H9 (cell line): ENCODE data around the gene KLHL33. TPM values are rescaled to one million over a fixed set of nuclear protein-coding genes. Genes with fewer than 3 reads are reported as not detected.

Source experiments
- DNase-seq: peaks from one replicate; pipeline ENCODE4 v3.0.0-alpha.2; 2017
- H2AFZ ChIP-seq: one replicate; pipeline ENCODE4 v1.6.1; 2013; ENCODE audit warnings: mild to moderate bottlenecking, low read length, control low read depth, moderate library complexity
- H2AK5ac ChIP-seq: 2 replicates; pipeline ENCODE4 v1.6.1; 2013; ENCODE audit warnings: low read length, control low read depth, mixed read lengths; ENCODE audit not compliant: insufficient read length
- H2BK120ac ChIP-seq: one replicate; pipeline ENCODE4 v1.6.1; 2013; ENCODE audit warnings: low read depth, mild to moderate bottlenecking, low read length, control low read depth, inconsistent platforms; ENCODE audit not compliant: poor library complexity, severe bottlenecking
- H2BK12ac ChIP-seq: 2 replicates; pipeline ENCODE4 v1.6.1; 2013; ENCODE audit warnings: low read length, control low read depth, mixed read lengths, low read depth; ENCODE audit not compliant: insufficient read length
- H2BK15ac ChIP-seq: 2 replicates; pipeline ENCODE4 v1.6.1; 2013; ENCODE audit warnings: low read depth, low read length, control low read depth
- H2BK20ac ChIP-seq: one replicate; pipeline ENCODE4 v1.6.1; 2013; ENCODE audit warnings: low read depth, mild to moderate bottlenecking, low read length, control low read depth, inconsistent platforms; ENCODE audit not compliant: poor library complexity, severe bottlenecking
- H2BK5ac ChIP-seq: 2 replicates; pipeline ENCODE4 v1.6.1; 2013; ENCODE audit warnings: low read length, control low read depth, mixed read lengths; ENCODE audit not compliant: insufficient read length
- H3K14ac ChIP-seq: 2 replicates; pipeline ENCODE4 v1.6.1; 2013; ENCODE audit warnings: low read length, control low read depth; ENCODE audit not compliant: insufficient read depth
- H3K18ac ChIP-seq: 2 replicates; pipeline ENCODE4 v1.6.1; 2013; ENCODE audit warnings: low read depth, mild to moderate bottlenecking, mixed read lengths, low read length, control low read depth; ENCODE audit not compliant: insufficient read length
- H3K23ac ChIP-seq: 2 replicates; pipeline ENCODE4 v1.6.1; 2013; ENCODE audit warnings: low read length, control low read depth, mixed read lengths, low read depth; ENCODE audit not compliant: insufficient read length
- H3K23me2 ChIP-seq: 2 replicates; pipeline ENCODE4 v1.6.1; 2013; ENCODE audit warnings: low read depth, mild to moderate bottlenecking, mixed read lengths, low read length, control low read depth; ENCODE audit not compliant: insufficient read length, poor library complexity, severe bottlenecking
- H3K27ac ChIP-seq: 2 replicates; pipeline ENCODE4 v1.5.1; 2013; ENCODE audit warnings: low read length, control low read depth, mixed read lengths, low read depth; ENCODE audit not compliant: insufficient read length
- H3K27me3 ChIP-seq: 2 replicates; pipeline ENCODE4 v1.6.1; 2013; ENCODE audit warnings: low read length, control low read depth, inconsistent platforms; ENCODE audit not compliant: insufficient read depth
- H3K4ac ChIP-seq: 2 replicates; pipeline ENCODE4 v1.6.1; 2013; ENCODE audit warnings: low read depth, mild to moderate bottlenecking, control low read depth, inconsistent platforms, low read length, moderate library complexity
- H3K4me1 ChIP-seq: 2 replicates; pipeline ENCODE4 v1.6.1; 2013; ENCODE audit warnings: low read length, control low read depth, inconsistent platforms; ENCODE audit not compliant: insufficient read depth
- H3K4me2 ChIP-seq: 2 replicates; pipeline ENCODE4 v1.6.1; 2013; ENCODE audit warnings: low read length, control low read depth, mixed read lengths; ENCODE audit not compliant: insufficient read length, insufficient read depth
- H3K56ac ChIP-seq: 2 replicates; pipeline ENCODE4 v1.6.1; 2013; ENCODE audit warnings: low read depth, mild to moderate bottlenecking, mixed read lengths, low read length, control low read depth; ENCODE audit not compliant: insufficient read length
- H3K79me1 ChIP-seq: 2 replicates; pipeline ENCODE4 v1.6.1; 2013; ENCODE audit warnings: low read depth, mild to moderate bottlenecking, moderate library complexity, low read length, control low read depth, inconsistent platforms; ENCODE audit not compliant: insufficient read depth, poor library complexity, severe bottlenecking
- H3K79me2 ChIP-seq: 2 replicates; pipeline ENCODE4 v1.6.1; 2013; ENCODE audit warnings: low read length, control low read depth, inconsistent platforms; ENCODE audit not compliant: insufficient read depth
- H3K9ac ChIP-seq: 2 replicates; pipeline ENCODE4 v1.6.1; 2013; ENCODE audit warnings: low read length, control low read depth, mixed read lengths; ENCODE audit not compliant: insufficient read length; ENCODE audit errors: extremely low read depth
- H3K9me3 ChIP-seq: one replicate; pipeline ENCODE4 v1.6.1; 2013; ENCODE audit warnings: low read depth, low read length, inconsistent platforms; ENCODE audit not compliant: control insufficient read depth
- H3T11ph ChIP-seq: one replicate; pipeline ENCODE4 v1.6.1; 2013; ENCODE audit warnings: mild to moderate bottlenecking, low read length, control low read depth, inconsistent platforms
- H4K20me1 ChIP-seq: one replicate; pipeline ENCODE4 v1.6.1; 2013; ENCODE audit not compliant: control insufficient read depth, insufficient read length, insufficient read depth
- H4K5ac ChIP-seq: 2 replicates; pipeline ENCODE4 v1.6.1; 2013; ENCODE audit warnings: low read depth, mild to moderate bottlenecking, mixed read lengths, low read length, control low read depth; ENCODE audit not compliant: insufficient read length
- H4K8ac ChIP-seq: replicated peaks from 2 replicates; pipeline ENCODE4 v1.6.1; 2013; ENCODE audit warnings: low read length, control low read depth, mixed read lengths, low read depth; ENCODE audit not compliant: insufficient read length
- H4K91ac ChIP-seq: 2 replicates; pipeline ENCODE4 v1.6.1; 2013; ENCODE audit warnings: low read depth, mild to moderate bottlenecking, moderate library complexity, mixed read lengths, low read length, control low read depth; ENCODE audit not compliant: insufficient read length
- H3K27ac Mint-ChIP-seq, 3 experiments: 2 replicates in 2 of 3; 3 replicates in 1 of 3; pipeline ENCODE4 v1.8.0; 2020 to 2021; ENCODE audit warnings: mixed read lengths in 3 of 3, mild to moderate bottlenecking in 1 of 3, moderate library complexity in 1 of 3
- H3K27me3 Mint-ChIP-seq: 2 replicates; pipeline ENCODE4 v1.8.0; 2021; ENCODE audit warnings: low read depth, mild to moderate bottlenecking, moderate library complexity, mixed read lengths
- H3K36me3 Mint-ChIP-seq, 3 experiments: 2 replicates in 2 of 3; 3 replicates in 1 of 3; pipeline ENCODE4 v1.8.0; 2020 to 2021; ENCODE audit warnings: low read depth in 3 of 3, mixed read lengths in 3 of 3; ENCODE audit not compliant: insufficient read depth in 1 of 3
- H3K4me1 Mint-ChIP-seq, 2 experiments: 2 replicates each; pipeline ENCODE4 v1.8.0; 2020; ENCODE audit warnings: mixed read lengths in 2 of 2
- H3K4me3 Mint-ChIP-seq, 2 experiments: 2 replicates in 1 of 2; 3 replicates in 1 of 2; pipeline ENCODE4 v1.8.0; 2020 to 2021; ENCODE audit warnings: mild to moderate bottlenecking in 2 of 2, mixed read lengths in 2 of 2, moderate library complexity in 1 of 2
- H3K9me3 Mint-ChIP-seq, 2 experiments: 2 replicates in 1 of 2; 3 replicates in 1 of 2; pipeline ENCODE4 v1.8.0; 2020; ENCODE audit warnings: mild to moderate bottlenecking in 2 of 2, mixed read lengths in 2 of 2, moderate library complexity in 1 of 2
- CTCF ChIP-seq: fragments of 200-600 bp; sonication (generic); conservative IDR thresholded peaks from 3 replicates; pipeline ENCODE4 v1.8.0; 2021; ENCODE audit warnings: antibody characterized with exemption, mild to moderate bottlenecking
- WGBS: extraction: QIAGEN DNeasy Blood & Tissue Kit; methylation state at CpG from one replicate; pipeline ENCODE4 v1.1.7; 2013; ENCODE audit warnings: missing lambda C conversion rate, low lambda C conversion rate, mixed read lengths; ENCODE audit not compliant: insufficient read length; ENCODE audit errors: extremely low coverage; 5-methylcytosine and 5-hydroxymethylcytosine counted together
- total RNA-seq: library from RNA; stranded (reverse); gene quantifications from 2 replicates; pipeline ENCODE4 v1.2.1, GENCODE V29; 2021

Gene KLHL33
- total RNA-seq, 1 experiment from 2014 or later = 0.04 TPM

GRCh38 chr14:20458031-20458789 is 22.2 kb upstream of the KLHL33 start:
- TF ChIP-seq CTCF = no peak
- Mint-ChIP-seq H3K27me3 (no peaks in the 10 kb centered on the region), H3K36me3 (peaks cover 0 to 24% (median 18%) of the 10 kb centered on the region in 3 experiments), H3K4me3 (peak overlapping the region in 1 of 2 experiments; percentile 36; a peak in 2 of 5 replicates), H3K27ac (peak overlapping the region in 1 of 3 experiments; percentile 80; a peak in 1 of 7 replicates), H3K9me3 (peaks cover 4 to 5% of the 10 kb centered on the region in 2 experiments; a peak in 3 of 5 replicates), H3K4me1 (peaks cover 18 to 26% of the 10 kb centered on the region in 2 experiments)
- Histone ChIP-seq H3K9ac (no peak overlapping the region), H3K23ac (no peak overlapping the region), H4K20me1 (no peaks in the 10 kb centered on the region), H3K56ac (no peak overlapping the region), H2BK15ac (no peak overlapping the region), H3K27ac (no peak overlapping the region), H4K91ac (no peak overlapping the region), H2AK5ac (no peak overlapping the region), H3T11ph (no peak overlapping the region), H4K5ac (no peak overlapping the region), H3K4me2 (no peak overlapping the region), H2BK20ac (no peak overlapping the region), H3K14ac (no peak overlapping the region), H3K79me2 (peaks cover 13% of the 10 kb centered on the region; the same call in 1 of the 2 replicates), H3K79me1 (peaks cover 6% of the 10 kb centered on the region), H4K8ac (no peak overlapping the region), H3K18ac (no peak overlapping the region), H2BK120ac (no peak overlapping the region), H3K9me3 (no peaks in the 10 kb centered on the region), H3K23me2 (peaks cover 10% of the 10 kb centered on the region), H3K27me3 (no peaks in the 10 kb centered on the region), H2AFZ (no peak overlapping the region), H2BK5ac (no peak overlapping the region), H3K4me1 (no peaks in the 10 kb centered on the region; the same call in 1 of the 2 replicates), H2BK12ac (no peak overlapping the region), H3K4ac (no peak overlapping the region)
- DNase-seq = no peak
- no CpG with 5 or more reads among the region's 8 CpGs for WGBS
